ENCODE data around the gene LAMB3. TPM values are rescaled to one million over a fixed set of nuclear protein-coding genes. Genes with fewer than 3 reads are reported as not detected.

LAMB3 gene
- total RNA-seq, 6 donors from 2014 or later = 26.2 to 146 (median 79.6) TPM

- 71 to 80% methylated on average over 12 of the region's 12 CpGs for WGBS, 2 donors
- no peak overlapping the region for H3K27ac ChIP-seq
- H3K27me3 ChIP-seq = no peaks in the 10 kb centered on the region
- TF ChIP-seq EP300 (IDR thresholded peaks at IDR 0.05) (no peak), POLR2AphosphoS5 (IDR thresholded peaks at IDR 0.05) (no peak), CTCF (IDR thresholded peaks at IDR 0.05) (no peak), POLR2A (IDR thresholded peaks at IDR 0.05) (no peak)
- ATAC-seq (ENCODE audit: low FRiP score in 2 of 2) = peak in 1 of 2 donors; percentile 8
- H3K9me3 ChIP-seq = no peaks in the 10 kb centered on the region
- peaks cover 0 to 19% (median 2%) of the 10 kb centered on the region in 4 donors for H3K36me3 ChIP-seq
- H3K4me3 ChIP-seq = no peak overlapping the region
- DNase-seq = peak in 1 of 2 donors; percentile 22
- H3K4me1 ChIP-seq = no peaks in the 10 kb centered on the region
These were observed 39.4 kb downstream of the LAMB3 start for GRCh38 chr1:209612646-209613399.

GRCh38 chr1:209611771-209612570, 40.3 kb downstream of the LAMB3 start:
- Histone ChIP-seq H3K4me3 (no peak overlapping the region), H3K27ac (no peak overlapping the region), H3K36me3 (peaks cover 0 to 15% (median 2%) of the 10 kb centered on the region in 4 donors), H3K4me1 (no peaks in the 10 kb centered on the region), H3K9me3 (no peaks in the 10 kb centered on the region), H3K27me3 (no peaks in the 10 kb centered on the region)
- TF ChIP-seq POLR2AphosphoS5 (IDR thresholded peaks at IDR 0.05) (no peak), CTCF (IDR thresholded peaks at IDR 0.05) (no peak), EP300 (IDR thresholded peaks at IDR 0.05) (no peak), POLR2A (IDR thresholded peaks at IDR 0.05) (no peak)
- ATAC-seq (ENCODE audit: low FRiP score in 2 of 2) = no peak
- WGBS, 2 donors = 86 to 93% methylated on average over 10 to 13 of the region's 13 CpGs
- DNase-seq = peak in 1 of 2 donors; percentile 76

DNA sequence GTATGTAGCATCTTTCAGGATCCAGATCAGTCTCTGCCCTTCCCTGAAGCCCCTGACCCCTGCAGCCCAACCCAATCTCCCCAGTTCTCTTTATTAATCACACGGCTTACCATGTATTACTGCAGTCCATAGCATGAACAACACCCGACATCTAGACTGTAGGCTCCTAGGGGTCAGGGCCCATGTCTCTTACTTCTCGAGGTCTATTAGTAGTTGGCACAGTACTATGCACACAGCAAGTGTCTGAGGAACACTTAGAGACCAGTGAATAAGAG, 41.7 kb downstream of the LAMB3 start:
- 89 to 94% methylated on average over 3 of the region's 3 CpGs for WGBS, 2 donors
- TF ChIP-seq POLR2AphosphoS5 (IDR thresholded peaks at IDR 0.05) = no peak
- TF ChIP-seq EP300 (IDR thresholded peaks at IDR 0.05) = no peak
- TF ChIP-seq POLR2A (IDR thresholded peaks at IDR 0.05) = no peak
- no peak for TF ChIP-seq CTCF (IDR thresholded peaks at IDR 0.05)
- ATAC-seq (ENCODE audit: low FRiP score in 2 of 2) (no peak), DNase-seq (no peak)
- Histone ChIP-seq H3K27me3 (no peaks in the 10 kb centered on the region), H3K36me3 (peaks cover 0 to 9% (median 2%) of the 10 kb centered on the region in 4 donors), H3K9me3 (no peaks in the 10 kb centered on the region), H3K27ac (no peak overlapping the region), H3K4me1 (no peaks in the 10 kb centered on the region), H3K4me3 (no peak overlapping the region)

DNA sequence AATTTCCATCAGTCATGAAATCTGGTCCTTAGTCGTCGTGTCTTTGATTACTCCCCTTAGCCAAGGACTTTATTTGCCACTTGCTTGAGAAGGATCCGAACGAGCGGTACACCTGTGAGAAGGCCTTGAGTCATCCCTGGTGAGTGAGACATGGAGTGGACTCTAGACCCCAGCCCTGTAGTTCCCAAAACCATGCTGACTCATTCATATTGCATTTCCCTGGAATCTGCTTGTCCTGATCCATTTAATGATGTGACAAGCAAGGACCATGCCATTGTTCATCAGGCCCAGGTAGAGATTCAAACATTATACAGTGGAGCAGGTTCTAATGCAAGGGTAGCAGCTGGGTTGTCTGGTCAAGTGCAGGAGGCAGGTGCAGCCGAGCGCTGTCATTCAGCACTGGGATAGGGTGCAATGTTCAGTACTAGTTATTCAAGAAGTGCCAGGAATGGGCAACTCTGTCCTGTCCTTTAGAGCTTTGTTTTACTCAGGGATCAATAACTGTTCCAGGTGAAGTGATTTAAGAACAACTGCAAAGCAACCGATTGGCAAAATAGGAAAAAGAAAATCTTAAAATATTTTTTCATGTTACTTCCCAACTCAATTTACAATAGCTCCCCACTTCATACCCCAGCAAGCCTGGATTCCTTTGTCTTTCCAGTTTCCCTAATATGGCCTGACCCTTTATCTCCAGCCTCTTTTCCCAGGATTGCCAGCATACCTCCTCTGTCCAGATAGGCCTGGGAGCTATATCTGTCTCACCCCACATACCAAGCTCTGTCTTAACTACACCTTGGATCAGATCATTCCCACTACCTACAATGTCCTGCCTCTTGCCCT, 42.2 kb downstream of the LAMB3 start:
- H3K27me3 ChIP-seq = no peaks in the 10 kb centered on the region
- no peaks in the 10 kb centered on the region for H3K9me3 ChIP-seq
- peaks cover 0 to 3% (median 0%) of the 10 kb centered on the region in 4 donors for H3K36me3 ChIP-seq
- no peak for DNase-seq
- no peak for ATAC-seq (ENCODE audit: low FRiP score in 2 of 2)
- WGBS, 2 donors = 87 to 92% methylated on average over 8 of the region's 8 CpGs
- no peaks in the 10 kb centered on the region for H3K4me1 ChIP-seq
- TF ChIP-seq EP300 (IDR thresholded peaks at IDR 0.05) (no peak), POLR2AphosphoS5 (IDR thresholded peaks at IDR 0.05) (no peak), POLR2A (IDR thresholded peaks at IDR 0.05) (no peak), CTCF (IDR thresholded peaks at IDR 0.05) (no peak)
- no peak overlapping the region for H3K4me3 ChIP-seq
- no peak overlapping the region for H3K27ac ChIP-seq

Data from upper lobe of left lung (tissue), 6 donors.